ENCODE results near the gene WDFY4. TPM values are rescaled to one million over a fixed set of nuclear protein-coding genes. Genes with fewer than 3 reads are reported as not detected.
A peak's percentile ranks its signal among the peaks of the same experiment; 100 is the strongest.

The WDFY4 gene
- total and polyA plus RNA-seq, 2 experiments from 2014 or later = not detected

DNA sequence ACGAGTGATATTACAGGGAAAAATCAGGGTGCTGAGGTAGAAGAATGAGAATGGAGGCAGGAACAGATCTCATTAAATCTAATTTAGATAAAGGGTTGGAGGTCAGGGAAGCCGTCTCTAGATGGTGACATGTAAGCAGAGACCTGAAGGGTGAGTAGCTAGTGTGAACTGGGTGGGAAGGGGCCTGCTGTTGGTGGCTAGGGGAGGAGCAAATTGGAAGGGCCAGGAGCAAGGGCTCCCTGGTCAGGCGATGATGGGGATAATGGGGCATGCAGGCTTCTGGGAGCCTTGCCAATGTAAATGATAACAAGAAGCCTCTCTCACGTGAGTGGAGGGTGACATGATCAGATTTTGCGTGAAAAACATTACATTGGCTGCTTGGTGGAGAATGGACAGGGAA lies 76.3 kb downstream of the WDFY4 start:
- no peak for DNase-seq
- Histone ChIP-seq H3K4me3 (no peak overlapping the region), H3K36me3 (ENCODE audit: low read depth) (no peaks in the 10 kb centered on the region), H2AFZ (no peak overlapping the region), H3K9ac (no peak overlapping the region), H3K9me3 (ENCODE audit: low read depth) (no peaks in the 10 kb centered on the region), H3K27me3 (replicated peaks; ENCODE audit: insufficient read depth) (peaks cover 48% of the 10 kb centered on the region), H3K79me2 (ENCODE audit: insufficient read depth) (no peaks in the 10 kb centered on the region), H3K27ac (no peak overlapping the region), H3F3A (ENCODE audit: insufficient read depth) (no peaks in the 10 kb centered on the region), H3K4me2 (ENCODE audit: unreplicated experiment) (no peak overlapping the region), H3K4me1 (ENCODE audit: insufficient read depth) (no peaks in the 10 kb centered on the region), H3K9me2 (ENCODE audit: insufficient read depth) (no peaks in the 10 kb centered on the region), H4K20me1 (ENCODE audit: insufficient read depth) (no peaks in the 10 kb centered on the region)
- TF ChIP-seq EZH2phosphoT487 (IDR thresholded peaks at IDR 0.05; ENCODE audit: insufficient read depth, low read depth) (no peak), EZH2 (IDR thresholded peaks at IDR 0.05; ENCODE audit: insufficient read depth, poor library complexity, severe bottlenecking) (no peak)
- in situ Hi-C loops (cut with MboI) = no loop called here
- 46 to 52% methylated on average over 5 of the region's 5 CpGs for WGBS, 2 experiments (ENCODE audit: low coverage in 1 of 2, low lambda C conversion rate in 2 of 2, missing lambda C conversion rate in 2 of 2)

- H3K36me3 ChIP-seq (ENCODE audit: low read depth) = no peaks in the 10 kb centered on the region
- H3K9me3 ChIP-seq (ENCODE audit: low read depth) = no peaks in the 10 kb centered on the region
- no peaks in the 10 kb centered on the region for H3K9me2 ChIP-seq (ENCODE audit: insufficient read depth)
- no peaks in the 10 kb centered on the region for H4K20me1 ChIP-seq (ENCODE audit: insufficient read depth)
- no peak overlapping the region for H3K4me2 ChIP-seq (ENCODE audit: unreplicated experiment)
- H3K9ac ChIP-seq = no peak overlapping the region
- no peaks in the 10 kb centered on the region for H3F3A ChIP-seq (ENCODE audit: insufficient read depth)
- TF ChIP-seq EZH2 (IDR thresholded peaks at IDR 0.05; ENCODE audit: insufficient read depth, poor library complexity, severe bottlenecking) (no peak), EZH2phosphoT487 (IDR thresholded peaks at IDR 0.05; ENCODE audit: insufficient read depth, low read depth) (no peak)
- H3K79me2 ChIP-seq (ENCODE audit: insufficient read depth) = no peaks in the 10 kb centered on the region
- peaks cover 43% of the 10 kb centered on the region for H3K27me3 ChIP-seq (replicated peaks; ENCODE audit: insufficient read depth)
- H3K27ac ChIP-seq = no peak overlapping the region
- 32 to 39% methylated on average over 6 of the region's 6 CpGs for WGBS, 2 experiments (ENCODE audit: low coverage in 1 of 2, low lambda C conversion rate in 2 of 2, missing lambda C conversion rate in 2 of 2)
- H2AFZ ChIP-seq = no peak overlapping the region
- in situ Hi-C loops (cut with MboI) = no loop called here
- H3K4me1 ChIP-seq (ENCODE audit: insufficient read depth) = no peaks in the 10 kb centered on the region
- DNase-seq = peak; percentile 18
- H3K4me3 ChIP-seq = no peak overlapping the region
These were observed 77.7 kb downstream of the WDFY4 start for GRCh38 chr10:48762064-48763042.

- Histone ChIP-seq H3K36me3 (ENCODE audit: low read depth) (no peaks in the 10 kb centered on the region), H3K9me3 (ENCODE audit: low read depth) (no peaks in the 10 kb centered on the region), H3F3A (ENCODE audit: insufficient read depth) (no peaks in the 10 kb centered on the region), H3K4me3 (no peak overlapping the region), H3K4me1 (ENCODE audit: insufficient read depth) (no peaks in the 10 kb centered on the region), H3K79me2 (ENCODE audit: insufficient read depth) (no peaks in the 10 kb centered on the region), H3K9ac (no peak overlapping the region), H4K20me1 (ENCODE audit: insufficient read depth) (no peaks in the 10 kb centered on the region), H3K27me3 (replicated peaks; ENCODE audit: insufficient read depth) (peaks cover 34% of the 10 kb centered on the region), H3K9me2 (ENCODE audit: insufficient read depth) (no peaks in the 10 kb centered on the region), H3K4me2 (ENCODE audit: unreplicated experiment) (no peak overlapping the region), H2AFZ (no peak overlapping the region), H3K27ac (no peak overlapping the region)
- no peak for DNase-seq
- TF ChIP-seq EZH2phosphoT487 (IDR thresholded peaks at IDR 0.05; ENCODE audit: insufficient read depth, low read depth) = no peak
- TF ChIP-seq EZH2 (IDR thresholded peaks at IDR 0.05; ENCODE audit: insufficient read depth, poor library complexity, severe bottlenecking) = no peak
- WGBS, 2 experiments (ENCODE audit: low coverage in 1 of 2, low lambda C conversion rate in 2 of 2, missing lambda C conversion rate in 2 of 2) = 59 to 66% methylated on average over 5 of the region's 5 CpGs
- in situ Hi-C loops (cut with MboI) = no loop called here
These were observed 78.8 kb downstream of the WDFY4 start for GRCh38 chr10:48763403-48763965.

DNA sequence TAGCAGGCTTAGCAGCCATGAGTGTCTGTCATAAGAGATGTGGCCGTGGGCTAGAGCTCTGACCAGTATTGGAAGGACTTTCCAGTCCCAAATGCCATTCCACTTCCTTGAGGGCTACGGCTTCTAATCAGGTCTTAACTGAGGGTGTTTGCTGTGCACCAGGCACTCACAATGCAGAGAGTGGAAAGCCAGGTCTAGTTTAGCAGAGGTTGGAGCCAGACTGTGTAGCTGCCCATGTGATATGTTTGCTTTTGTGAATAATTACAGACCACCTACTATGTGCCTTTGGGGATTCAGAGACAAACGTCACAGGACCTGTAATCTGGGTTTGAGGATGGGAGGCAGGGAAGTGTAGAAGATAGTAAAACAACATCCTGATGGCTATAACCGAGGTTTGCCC lies 79.8 kb downstream of the WDFY4 start:
- no peaks in the 10 kb centered on the region for H4K20me1 ChIP-seq (ENCODE audit: insufficient read depth)
- in situ Hi-C loops (cut with MboI) = no loop called here
- no peaks in the 10 kb centered on the region for H3K4me1 ChIP-seq (ENCODE audit: insufficient read depth)
- no peak for DNase-seq
- H3K27me3 ChIP-seq (replicated peaks; ENCODE audit: insufficient read depth) = peaks cover 24% of the 10 kb centered on the region
- H3K4me3 ChIP-seq = no peak overlapping the region
- no peak overlapping the region for H3K4me2 ChIP-seq (ENCODE audit: unreplicated experiment)
- no peaks in the 10 kb centered on the region for H3F3A ChIP-seq (ENCODE audit: insufficient read depth)
- no peak overlapping the region for H2AFZ ChIP-seq
- no peaks in the 10 kb centered on the region for H3K79me2 ChIP-seq (ENCODE audit: insufficient read depth)
- H3K9ac ChIP-seq = no peak overlapping the region
- no peak overlapping the region for H3K27ac ChIP-seq
- no peaks in the 10 kb centered on the region for H3K9me3 ChIP-seq (ENCODE audit: low read depth)
- no peaks in the 10 kb centered on the region for H3K36me3 ChIP-seq (ENCODE audit: low read depth)
- WGBS, 2 experiments (ENCODE audit: low coverage in 1 of 2, low lambda C conversion rate in 2 of 2, missing lambda C conversion rate in 2 of 2) = 36 to 37% methylated on average over 4 of the region's 4 CpGs
- H3K9me2 ChIP-seq (ENCODE audit: insufficient read depth) = no peaks in the 10 kb centered on the region
- TF ChIP-seq EZH2 (IDR thresholded peaks at IDR 0.05; ENCODE audit: insufficient read depth, poor library complexity, severe bottlenecking) (no peak), EZH2phosphoT487 (IDR thresholded peaks at IDR 0.05; ENCODE audit: insufficient read depth, low read depth) (no peak)
